K562 (cell line): ENCODE results near the gene MXI1. TPM values are rescaled to one million over a fixed set of nuclear protein-coding genes. Genes with fewer than 3 reads are reported as not detected.

Source experiments
- ATAC-seq: fragments of 200-7000 bp; cut with Tn5 transposase; 3 replicates; pipeline ENCODE4 v1.9.1; 2020; ENCODE audit warnings: moderate library complexity
- BruUV-seq: library from RNA; stranded (reverse); fragments of 400-500 nt; replicated peaks from 2 replicates; lab custom pipeline; 2021; lab: Mats Ljungman, UMichigan
- CTCF ChIA-PET: fragments of 300-600 bp; formaldehyde crosslinking; extraction: SDS; loops from one replicate; lab custom pipeline; 2021; ENCODE audit warnings: low intra/inter-chr PET ratio; lab: Yijun Ruan, JAX
- POLR2A ChIA-PET: fragments of 300-600, 350-650 bp; sonication (Branson Sonifier 250); formaldehyde crosslinking; extraction: SDS; loops from one replicate; lab custom pipeline; 2021; ENCODE audit warnings: antibody characterized with exemption, inconsistent platforms; lab: Yijun Ruan, JAX
- DNase-seq, 4 experiments: peaks; one replicate each; pipeline versions ENCODE4 v3.0.0 to v3.0.0-alpha.2; 2011 to 2018; ENCODE audit warnings: low spot score in 3 of 4, mixed read lengths in 3 of 4; ENCODE audit errors: extremely low read depth in 1 of 4
- FAIRE-seq: peaks from 2 replicates; lab custom pipeline; 2011; peaks lifted over from hg19 to GRCh38; lab: Jason Lieb, UNC
- H2AFZ ChIP-seq: 2 replicates; pipeline ENCODE4 v1.6.0; 2011; ENCODE audit warnings: low read depth, low read length, control low read depth, inconsistent platforms
- H3K27ac ChIP-seq: fragments of 200-600 bp; 3 replicates; pipeline ENCODE4 v1.8.0; 2011; ENCODE audit warnings: low read depth, mild to moderate bottlenecking, control low read depth, inconsistent platforms, low read length, moderate library complexity, mixed read lengths; ENCODE audit errors: extremely low read depth
- H3K27me3 ChIP-seq, 2 experiments: fragments of 300-600 bp in 1 of 2; 2 replicates in 1 of 2; 3 replicates in 1 of 2; pipeline versions ENCODE4 v1.6.0 to v1.8.0; 2011; ENCODE audit warnings: inconsistent platforms in 2 of 2, low read length in 2 of 2, mild to moderate bottlenecking in 1 of 2, mixed read lengths in 1 of 2, moderate library complexity in 1 of 2; ENCODE audit not compliant: control insufficient read depth in 2 of 2, insufficient read depth in 2 of 2
- H3K36me3 ChIP-seq: fragments of 300-600 bp; 3 replicates; pipeline ENCODE4 v1.8.0; 2011; ENCODE audit warnings: mild to moderate bottlenecking, low read length, inconsistent platforms; ENCODE audit not compliant: control insufficient read depth, insufficient read depth
- H3K4me1 ChIP-seq, 2 experiments: fragments of 200-600 bp in 1 of 2; replicated peaks in 1 of 2; 2 replicates in 1 of 2; 3 replicates in 1 of 2; pipeline versions ENCODE4 v1.5.1 to v1.8.0; 2011; ENCODE audit warnings: inconsistent platforms in 2 of 2, low read length in 2 of 2, mild to moderate bottlenecking in 1 of 2, mixed read lengths in 1 of 2, moderate library complexity in 1 of 2; ENCODE audit not compliant: control insufficient read depth in 2 of 2, insufficient read depth in 2 of 2
- H3K4me2 ChIP-seq: 2 replicates; pipeline ENCODE4 v1.6.1; 2011; ENCODE audit warnings: low read length, control low read depth, inconsistent platforms, mixed read lengths; ENCODE audit not compliant: insufficient read depth
- H3K4me3 ChIP-seq: fragments of 200-600 bp; sonication (generic), shearing (Covaris generic); 2 replicates; pipeline ENCODE4 v1.5.1; 2016; ENCODE audit warnings: control low read depth, inconsistent platforms
- H3K79me2 ChIP-seq: fragments of 200-600 bp; 3 replicates; pipeline ENCODE4 v1.8.0; 2011; ENCODE audit warnings: low read length, inconsistent platforms; ENCODE audit not compliant: control insufficient read depth, insufficient read depth
- H3K9ac ChIP-seq, 2 experiments: 2 replicates each; pipeline versions ENCODE4 v1.6.0 to v1.6.1; 2011; ENCODE audit warnings: low read depth in 2 of 2, low read length in 2 of 2, control low read depth in 1 of 2, inconsistent platforms in 1 of 2, mild to moderate bottlenecking in 1 of 2, mixed read lengths in 1 of 2; ENCODE audit not compliant: insufficient read depth in 1 of 2
- H3K9me1 ChIP-seq: one replicate; pipeline ENCODE4 v1.6.0; 2011; ENCODE audit warnings: inconsistent platforms, mild to moderate bottlenecking, low read length, moderate library complexity; ENCODE audit not compliant: control insufficient read depth, insufficient read depth
- H3K9me3 ChIP-seq: replicated peaks from 2 replicates; pipeline ENCODE4 v1.5.1; 2011; ENCODE audit warnings: low read depth, low read length, inconsistent platforms; ENCODE audit not compliant: control insufficient read depth, insufficient read depth
- H4K20me1 ChIP-seq: replicated peaks from 2 replicates; pipeline ENCODE4 v1.6.1; 2011; ENCODE audit warnings: low read length, inconsistent platforms, mixed read lengths; ENCODE audit not compliant: control insufficient read depth, insufficient read depth
- BHLHE40 ChIP-seq: IDR thresholded peaks from 2 replicates; pipeline ENCODE4 v1.6.1; 2011; ENCODE audit warnings: low read length, improper control_type of control experiment
- CEBPB ChIP-seq: fragments of 450-650 bp; IDR thresholded peaks from 2 replicates; pipeline ENCODE4 v1.6.1; 2016; ENCODE audit warnings: missing genetic modification characterization, missing compliant biosample characterization
- CEBPG ChIP-seq, 3 experiments: fragments of 200-800 bp in 1 of 3; sonication (Bioruptor generic) in 1 of 3; sonication (generic) in 1 of 3; formaldehyde crosslinking in 1 of 3; IDR thresholded peaks in 2 of 3; conservative IDR thresholded peaks in 1 of 3; 2 replicates each; pipeline versions ENCODE4 v1.6.1 to v1.8.0; 2016 to 2022; ENCODE audit warnings: missing compliant biosample characterization in 2 of 3, missing genetic modification characterization in 2 of 3, mild to moderate bottlenecking in 1 of 3, missing genetic modification reagents in 1 of 3
- FOSL1 ChIP-seq: fragments of 200-800 bp; sonication (Bioruptor generic); conservative IDR thresholded peaks from 2 replicates; pipeline ENCODE4 v1.6.1; 2016; ENCODE audit warnings: missing genetic modification characterization, missing compliant biosample characterization
- POLR3G ChIP-seq: IDR thresholded peaks from 2 replicates; pipeline ENCODE4 v1.6.1; 2011; ENCODE audit not compliant: insufficient read length, insufficient replicate concordance; ENCODE audit errors: extremely low read depth
- RFX5 ChIP-seq: IDR thresholded peaks from 2 replicates; pipeline ENCODE4 v1.6.1; 2011; ENCODE audit warnings: low read depth, mild to moderate bottlenecking, improper control_type of control experiment, low read length
- WGBS: fragments of 100-300 bp; shearing (Covaris generic); methylation state at CpG from one replicate; pipeline ENCODE4 v1.1.6; 2016; ENCODE audit warnings: low coverage, mixed read lengths; ENCODE audit not compliant: insufficient coverage; ENCODE audit errors: missing lambda C conversion rate; 5-methylcytosine and 5-hydroxymethylcytosine counted together
- in situ Hi-C: fragments of 300-500 bp; cut with MboI; formaldehyde crosslinking; loops from 4 replicates; pipeline ENCODE4 v1.15.0; 2018; ENCODE audit warnings: inconsistent platforms, mixed read lengths
- intact Hi-C: fragments of 100-400 bp; cut with micrococcal nuclease; formaldehyde crosslinking; loops from 2 replicates; pipeline ENCODE4 v1.14.2; 2022
- polyA plus RNA-seq, 8 experiments: library from polyadenylated mRNA; depleted of rRNA in 4 of 8; stranded (reverse) in 5 of 8; unstranded in 3 of 8; fragments of >200 nt; fragmentation: Nextera tagmentation in 2 of 8; fragmentation: Illumina TruSeq in 1 of 8; extraction: Ambion mirVana in 2 of 8; extraction: Trizol in 1 of 8; gene quantifications; 2 replicates each; pipeline versions ENCODE4 v1.2.1 to v1.2.3, GENCODE V29; 2011 to 2014; ENCODE audit warnings: inconsistent platforms in 1 of 8, missing spikeins in 1 of 8
- total RNA-seq, 7 experiments: library from RNA; depleted of rRNA in 6 of 7; stranded (reverse); fragments of >200 nt in 6 of 7; fragmentation: Illumina TruSeq in 2 of 7; extraction: Trizol in 2 of 7; gene quantifications; 2 replicates each; pipeline versions ENCODE4 v1.2.1 to v1.2.3, GENCODE V29; 2011 to 2021; ENCODE audit warnings: low replicate concordance in 1 of 7

MXI1 gene
- total and polyA plus RNA-seq, 9 of the 15 experiments (the other 6 are each of a cell fraction or from before 2014, with no cell fraction given): 9.1 to 23.7 (median 14.8) TPM

DNA sequence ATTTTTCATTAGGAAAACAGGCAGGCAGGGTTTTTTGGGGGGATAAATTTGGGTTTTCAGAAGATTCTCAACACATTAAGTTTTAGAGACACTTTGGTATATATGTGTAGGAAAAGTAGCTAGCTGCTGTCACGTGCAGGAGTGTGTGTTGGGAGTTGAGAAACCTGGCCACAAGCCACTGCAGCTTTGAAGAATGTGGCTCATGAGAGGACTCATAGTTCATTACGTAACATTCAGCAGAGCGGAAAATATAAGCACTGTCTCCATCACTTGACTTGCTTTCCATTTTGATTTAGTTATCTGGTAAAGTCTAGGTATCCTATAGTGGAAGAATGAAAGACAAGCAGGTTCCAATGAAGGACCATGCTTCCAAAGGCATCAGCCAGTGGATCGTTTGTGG is 66.1 kb downstream of the MXI1 start:
- TF ChIP-seq FOSL1 (tag): peak; percentile 27; the same call in 1 of the 2 replicates
- peak; percentile 24; the same call in 1 of the 2 replicates for TF ChIP-seq BHLHE40
- TF ChIP-seq POLR3G: no peak
- TF ChIP-seq RFX5: no peak
- TF ChIP-seq CEBPG (CRISPR knock-in tag; IDR thresholded peaks at IDR 0.05): no peak
- peak in 1 of 2 experiments; percentile 69; a peak in 2 of 4 replicates for TF ChIP-seq CEBPG (tag; conservative IDR thresholded peaks at IDR 0.05 in 1 of 2, IDR thresholded peaks at IDR 0.05 in 1 of 2)
- TF ChIP-seq CEBPB (tag): peak; percentile 67
- TF ChIP-seq, all 486 proteins: peak for 4
- in situ Hi-C loops: no loop called here
- DNase-seq: no peak
- ChIA-PET POLR2A (interaction anchor here (1.2 kb wide), 1 partner anchor 10 kb away, joined by 3 read pairs; no protein-coding TSS in a partner anchor), CTCF (interaction anchor here (1.0 kb wide), 1 partner anchor 135 kb away, joined by 3 read pairs; no protein-coding TSS in a partner anchor)
- Histone ChIP-seq H3K36me3 (no peaks in the 10 kb centered on the region; the same call in 2 of the 3 replicates), H3K79me2 (peaks cover 7% of the 10 kb centered on the region; the same call in 2 of the 3 replicates), H2AFZ (no peak overlapping the region), H3K27ac (no peak overlapping the region), H3K9me1 (no peaks in the 10 kb centered on the region), H3K27me3 (no peaks in the 10 kb centered on the region), H3K9me3 (no peaks in the 10 kb centered on the region), H4K20me1 (0 out of 2 replicates have a peak, but pooled peaks cover 3% of the 10 kb centered on the region), H3K4me2 (no peak overlapping the region), H3K4me1 (peaks cover 0 to 11% of the 10 kb centered on the region in 2 experiments; a peak in 3 of 5 replicates), H3K9ac (no peak overlapping the region), H3K4me3 (no peak overlapping the region)
- ATAC-seq: no peak
- WGBS: 63% methylated on average over 4 of the region's 4 CpGs
- BruUV-seq: no TSS peak
- FAIRE-seq: no peak
- intact Hi-C loops: no loop called here
